Urinary bladder (tissue), 4 donors: ENCODE measurements around the gene IDUA. TPM values are rescaled to one million over a fixed set of nuclear protein-coding genes. Genes with fewer than 3 reads are reported as not detected.

ENCODE experiments used
- DNase-seq: peaks from one replicate; pipeline ENCODE4 v3.0.0-alpha.2; 2015; ENCODE audit errors: extremely low spot score
- H3K27ac ChIP-seq: one replicate; pipeline ENCODE4 v1.5.1; 2013; ENCODE audit warnings: low read depth, mild to moderate bottlenecking, moderate library complexity
- H3K36me3 ChIP-seq: one replicate; pipeline ENCODE4 v1.6.1; 2013; ENCODE audit warnings: mild to moderate bottlenecking, moderate library complexity; ENCODE audit not compliant: insufficient read depth
- H3K4me1 ChIP-seq: one replicate; pipeline ENCODE4 v1.6.1; 2013; ENCODE audit warnings: mild to moderate bottlenecking, moderate library complexity; ENCODE audit not compliant: insufficient read depth
- H3K4me3 ChIP-seq: one replicate; pipeline ENCODE4 v1.5.1; 2013; ENCODE audit warnings: low read depth, low read length
- WGBS: extraction: QIAGEN DNeasy Blood & Tissue Kit; methylation state at CpG from one replicate; pipeline ENCODE4 v1.1.7; 2013; 5-methylcytosine and 5-hydroxymethylcytosine counted together
- polyA plus RNA-seq: library from polyadenylated mRNA; stranded (reverse); fragments of 200-250 nt; gene quantifications from one replicate; pipeline ENCODE4 v1.2.3, GENCODE V29; 2013
- total RNA-seq: library from RNA; depleted of rRNA; stranded (reverse); fragments of >200 nt; gene quantifications from one replicate; pipeline ENCODE4 v1.2.3, GENCODE V29; 2014
- donor health status: healthy with polysubstance abuse.
- donor health status: healthy.

Gene IDUA
- total and polyA plus RNA-seq, 2 donors: 7.9 to 18.2 TPM

- no peak for DNase-seq
- WGBS: 95% methylated on average over 46 of the region's 46 CpGs
- H3K27ac ChIP-seq: no peak overlapping the region
- H3K4me3 ChIP-seq: no peak overlapping the region
- no peaks in the 10 kb centered on the region for H3K4me1 ChIP-seq
- peaks cover 4% of the 10 kb centered on the region for H3K36me3 ChIP-seq
These were observed 35.4 kb downstream of the IDUA start for GRCh38 chr4:1022051-1022738.

DNA sequence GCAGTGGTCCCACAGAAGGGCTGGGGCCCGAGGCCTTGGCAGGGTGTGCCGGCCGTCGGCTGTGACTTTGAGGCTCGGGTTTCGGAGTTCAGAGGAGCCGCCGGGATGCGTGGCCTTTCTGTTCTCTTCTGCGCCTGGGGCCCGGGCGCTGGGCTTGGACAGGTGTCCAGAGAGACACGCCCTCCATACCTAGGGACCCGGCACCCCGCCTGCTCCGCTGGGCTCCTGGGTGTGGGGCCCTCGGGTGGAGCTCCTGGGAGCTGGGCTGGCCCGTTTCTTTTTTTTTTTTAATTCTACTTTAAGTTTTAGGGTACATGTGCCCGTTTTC is 35.9 kb downstream of the IDUA start:
- no peak overlapping the region for H3K27ac ChIP-seq
- no peak overlapping the region for H3K4me3 ChIP-seq
- 91% methylated on average over 19 of the region's 19 CpGs for WGBS
- H3K4me1 ChIP-seq: no peaks in the 10 kb centered on the region
- peaks cover 4% of the 10 kb centered on the region for H3K36me3 ChIP-seq
- no peak for DNase-seq

GRCh38 chr4:1023075-1023640 is 36.3 kb downstream of the IDUA start:
- Histone ChIP-seq H3K4me1 (no peaks in the 10 kb centered on the region), H3K4me3 (no peak overlapping the region), H3K27ac (no peak overlapping the region), H3K36me3 (peaks cover 4% of the 10 kb centered on the region)
- 94% methylated on average over 20 of the region's 20 CpGs for WGBS
- no peak for DNase-seq

DNA sequence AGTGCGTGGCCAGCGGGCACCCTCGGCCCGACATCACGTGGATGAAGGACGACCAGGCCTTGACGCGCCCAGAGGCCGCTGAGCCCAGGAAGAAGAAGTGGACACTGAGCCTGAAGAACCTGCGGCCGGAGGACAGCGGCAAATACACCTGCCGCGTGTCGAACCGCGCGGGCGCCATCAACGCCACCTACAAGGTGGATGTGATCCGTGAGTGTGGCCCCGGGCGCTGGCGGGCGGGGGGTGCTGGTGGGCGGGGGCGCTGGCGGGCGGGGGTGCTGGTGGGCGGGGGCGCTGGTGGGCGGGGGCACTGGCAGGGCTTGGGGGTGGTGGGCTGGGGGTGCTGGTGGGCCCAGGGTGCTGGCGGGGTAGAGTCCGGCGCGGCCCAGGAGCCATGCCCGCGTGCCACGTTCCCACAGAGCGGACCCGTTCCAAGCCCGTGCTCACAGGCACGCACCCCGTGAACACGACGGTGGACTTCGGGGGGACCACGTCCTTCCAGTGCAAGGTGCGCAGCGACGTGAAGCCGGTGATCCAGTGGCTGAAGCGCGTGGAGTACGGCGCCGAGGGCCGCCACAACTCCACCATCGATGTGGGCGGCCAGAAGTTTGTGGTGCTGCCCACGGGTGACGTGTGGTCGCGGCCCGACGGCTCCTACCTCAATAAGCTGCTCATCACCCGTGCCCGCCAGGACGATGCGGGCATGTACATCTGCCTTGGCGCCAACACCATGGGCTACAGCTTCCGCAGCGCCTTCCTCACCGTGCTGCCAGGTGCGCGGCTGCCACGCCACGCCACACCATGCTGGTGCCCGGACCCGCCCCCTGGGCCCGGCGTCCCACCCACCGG is 37.3 kb downstream of the IDUA start:
- Histone ChIP-seq H3K4me3 (no peak overlapping the region), H3K27ac (no peak overlapping the region), H3K36me3 (peaks cover 4% of the 10 kb centered on the region), H3K4me1 (no peaks in the 10 kb centered on the region)
- WGBS: 98% methylated on average over 83 of the region's 83 CpGs
- DNase-seq: no peak

DNA sequence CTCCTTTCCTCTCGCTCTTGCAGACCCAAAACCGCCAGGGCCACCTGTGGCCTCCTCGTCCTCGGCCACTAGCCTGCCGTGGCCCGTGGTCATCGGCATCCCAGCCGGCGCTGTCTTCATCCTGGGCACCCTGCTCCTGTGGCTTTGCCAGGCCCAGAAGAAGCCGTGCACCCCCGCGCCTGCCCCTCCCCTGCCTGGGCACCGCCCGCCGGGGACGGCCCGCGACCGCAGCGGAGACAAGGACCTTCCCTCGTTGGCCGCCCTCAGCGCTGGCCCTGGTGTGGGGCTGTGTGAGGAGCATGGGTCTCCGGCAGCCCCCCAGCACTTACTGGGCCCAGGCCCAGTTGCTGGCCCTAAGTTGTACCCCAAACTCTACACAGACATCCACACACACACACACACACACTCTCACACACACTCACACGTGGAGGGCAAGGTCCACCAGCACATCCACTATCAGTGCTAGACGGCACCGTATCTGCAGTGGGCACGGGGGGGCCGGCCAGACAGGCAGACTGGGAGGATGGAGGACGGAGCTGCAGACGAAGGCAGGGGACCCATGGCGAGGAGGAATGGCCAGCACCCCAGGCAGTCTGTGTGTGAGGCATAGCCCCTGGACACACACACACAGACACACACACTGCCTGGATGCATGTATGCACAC is 38.2 kb downstream of the IDUA start:
- no peak overlapping the region for H3K27ac ChIP-seq

GRCh38 chr4:1026115-1026514 is 39.3 kb downstream of the IDUA start:
- DNase-seq: no peak
- 63% methylated on average over 17 of the region's 17 CpGs for WGBS
- no peak overlapping the region for H3K4me3 ChIP-seq
- no peaks in the 10 kb centered on the region for H3K4me1 ChIP-seq
- no peak overlapping the region for H3K27ac ChIP-seq
- peaks cover 4% of the 10 kb centered on the region for H3K36me3 ChIP-seq

More for the DNA sequence above, 38.2 kb downstream of the IDUA start:
- 93% methylated on average over 32 of the region's 32 CpGs for WGBS
- Histone ChIP-seq H3K36me3 (peaks cover 4% of the 10 kb centered on the region), H3K4me3 (no peak overlapping the region), H3K4me1 (no peaks in the 10 kb centered on the region)
- DNase-seq: no peak

DNA sequence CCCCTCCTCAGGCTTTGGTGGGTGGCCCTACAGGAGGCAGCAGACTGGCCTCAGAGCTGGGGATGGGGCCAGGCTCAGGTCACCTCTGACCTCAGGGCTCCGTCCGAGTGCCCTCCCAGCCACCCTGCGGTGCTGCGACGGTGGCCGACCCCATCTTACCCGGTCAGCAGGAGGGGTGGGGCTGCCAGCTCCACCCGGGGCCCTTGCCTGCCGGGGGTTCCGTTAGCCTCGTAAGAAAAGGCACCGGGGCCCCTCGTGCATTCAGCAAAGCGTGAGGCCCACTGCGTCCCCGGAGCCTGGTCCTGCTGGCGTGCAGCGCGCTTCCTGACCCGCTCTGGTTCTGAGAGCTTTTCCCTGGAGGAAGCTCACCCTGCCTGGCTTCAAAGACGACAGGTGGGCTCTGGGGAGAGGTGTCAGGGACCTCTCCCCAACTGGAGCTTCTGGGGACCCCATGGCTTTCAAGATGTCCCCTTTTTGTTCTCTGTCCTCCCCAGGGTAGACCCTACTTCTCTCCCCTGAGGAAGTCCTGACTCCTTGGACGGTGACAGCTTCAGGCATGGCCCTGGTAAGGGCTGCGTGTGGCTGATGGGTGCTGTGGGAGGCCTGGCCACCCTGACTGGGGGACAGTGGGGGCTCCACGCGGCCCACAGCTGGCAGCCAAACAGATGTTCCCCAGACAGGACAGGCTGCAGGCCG is 40.5 kb downstream of the IDUA start:
- H3K27ac ChIP-seq: no peak overlapping the region
- DNase-seq: no peak
- WGBS: 68% methylated on average over 26 of the region's 26 CpGs

GRCh38 chr4:1027915-1028238 is 41.0 kb downstream of the IDUA start:
- no peak overlapping the region for H3K27ac ChIP-seq
- DNase-seq: no peak
- H3K4me1 ChIP-seq: no peaks in the 10 kb centered on the region
- no peak overlapping the region for H3K4me3 ChIP-seq
- peaks cover 4% of the 10 kb centered on the region for H3K36me3 ChIP-seq
- 57% methylated on average over 9 of the region's 9 CpGs for WGBS

More for the DNA sequence above, 40.5 kb downstream of the IDUA start:
- no peak overlapping the region for H3K4me3 ChIP-seq
- no peaks in the 10 kb centered on the region for H3K4me1 ChIP-seq
- peaks cover 4% of the 10 kb centered on the region for H3K36me3 ChIP-seq

GRCh38 chr4:1028574-1029220 is 41.9 kb downstream of the IDUA start:
- 77% methylated on average over 36 of the region's 36 CpGs for WGBS
- DNase-seq: no peak
- Histone ChIP-seq H3K36me3 (peaks cover 4% of the 10 kb centered on the region), H3K4me1 (no peaks in the 10 kb centered on the region), H3K4me3 (no peak overlapping the region), H3K27ac (no peak overlapping the region)

- H3K4me1 ChIP-seq: no peaks in the 10 kb centered on the region
- DNase-seq: no peak
- no peak overlapping the region for H3K4me3 ChIP-seq
- WGBS: 74% methylated on average over 17 of the region's 17 CpGs
- H3K27ac ChIP-seq: no peak overlapping the region
- peaks cover under 1% of the 10 kb centered on the region for H3K36me3 ChIP-seq
These were observed 42.7 kb downstream of the IDUA start for GRCh38 chr4:1029529-1029928.

GRCh38 chr4:1030031-1030430 is 43.2 kb downstream of the IDUA start:
- no peak overlapping the region for H3K27ac ChIP-seq
- DNase-seq: no peak
- no peaks in the 10 kb centered on the region for H3K4me1 ChIP-seq
- 64% methylated on average over 12 of the region's 12 CpGs for WGBS
- H3K4me3 ChIP-seq: no peak overlapping the region
- H3K36me3 ChIP-seq: no peaks in the 10 kb centered on the region

DNA sequence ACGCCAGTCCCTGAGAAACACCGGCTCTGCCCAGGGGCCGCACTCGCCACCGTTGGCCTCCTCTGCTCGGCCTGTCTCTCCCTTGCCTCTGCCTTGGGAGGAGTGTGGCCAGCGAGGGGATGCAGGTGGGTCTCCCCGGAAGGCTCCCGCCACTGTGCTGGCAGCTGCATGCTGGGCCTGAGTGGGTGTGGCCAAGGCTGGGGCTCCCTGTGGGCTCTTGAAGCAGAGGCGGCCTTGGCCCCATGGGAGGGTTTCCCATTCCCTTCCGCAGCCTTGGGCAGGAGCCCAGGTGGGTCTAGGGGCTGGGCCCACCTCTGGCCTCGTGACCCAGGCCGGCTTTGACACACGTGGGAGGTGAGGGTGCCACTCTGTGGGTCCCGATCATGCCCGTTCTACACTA is 43.7 kb downstream of the IDUA start:
- no peaks in the 10 kb centered on the region for H3K4me1 ChIP-seq
- H3K27ac ChIP-seq: no peak overlapping the region
- DNase-seq: no peak
- H3K4me3 ChIP-seq: no peak overlapping the region
- 75% methylated on average over 16 of the region's 16 CpGs for WGBS
- H3K36me3 ChIP-seq: no peaks in the 10 kb centered on the region

GRCh38 chr4:1031346-1031745 is 44.5 kb downstream of the IDUA start:
- DNase-seq: no peak
- Histone ChIP-seq H3K36me3 (no peaks in the 10 kb centered on the region), H3K4me1 (no peaks in the 10 kb centered on the region), H3K27ac (no peak overlapping the region), H3K4me3 (no peak overlapping the region)
- WGBS: 89% methylated on average over 8 of the region's 8 CpGs
